Measurements from ENCODE around the gene ATG16L1.

GRCh38 chr2:233311241-233311926 is 59.9 kb downstream of the ATG16L1 start:
- TF ChIP-seq, protein P1, sequence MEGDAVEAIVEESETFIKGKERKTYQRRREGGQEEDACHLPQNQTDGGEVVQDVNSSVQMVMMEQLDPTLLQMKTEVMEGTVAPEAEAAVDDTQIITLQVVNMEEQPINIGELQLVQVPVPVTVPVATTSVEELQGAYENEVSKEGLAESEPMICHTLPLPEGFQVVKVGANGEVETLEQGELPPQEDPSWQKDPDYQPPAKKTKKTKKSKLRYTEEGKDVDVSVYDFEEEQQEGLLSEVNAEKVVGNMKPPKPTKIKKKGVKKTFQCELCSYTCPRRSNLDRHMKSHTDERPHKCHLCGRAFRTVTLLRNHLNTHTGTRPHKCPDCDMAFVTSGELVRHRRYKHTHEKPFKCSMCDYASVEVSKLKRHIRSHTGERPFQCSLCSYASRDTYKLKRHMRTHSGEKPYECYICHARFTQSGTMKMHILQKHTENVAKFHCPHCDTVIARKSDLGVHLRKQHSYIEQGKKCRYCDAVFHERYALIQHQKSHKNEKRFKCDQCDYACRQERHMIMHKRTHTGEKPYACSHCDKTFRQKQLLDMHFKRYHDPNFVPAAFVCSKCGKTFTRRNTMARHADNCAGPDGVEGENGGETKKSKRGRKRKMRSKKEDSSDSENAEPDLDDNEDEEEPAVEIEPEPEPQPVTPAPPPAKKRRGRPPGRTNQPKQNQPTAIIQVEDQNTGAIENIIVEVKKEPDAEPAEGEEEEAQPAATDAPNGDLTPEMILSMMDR (IDR thresholded peaks at IDR 0.05): no peak
- no peak for TF ChIP-seq POLR2A (IDR thresholded peaks at IDR 0.05)
